HG03108 (cell line): ENCODE measurements around the gene CLTCL1.
"Not testable (repeated sequence)": the region's sequence is repeated elsewhere in the genome, so short reads cannot be mapped to it uniquely, and the experiment has no call there.

Experiments used
- ATAC-seq: cut with Tn5 transposase; IDR thresholded peaks from one replicate; pipeline ENCODE4 v1.9.1; 2021; ENCODE audit warnings: moderate library complexity; ENCODE audit not compliant: unreplicated experiment

CLTCL1 gene

GRCh38 chr22:19177164-19178064 lies 114.1 kb downstream of the CLTCL1 start:
- ATAC-seq: no peak

DNA sequence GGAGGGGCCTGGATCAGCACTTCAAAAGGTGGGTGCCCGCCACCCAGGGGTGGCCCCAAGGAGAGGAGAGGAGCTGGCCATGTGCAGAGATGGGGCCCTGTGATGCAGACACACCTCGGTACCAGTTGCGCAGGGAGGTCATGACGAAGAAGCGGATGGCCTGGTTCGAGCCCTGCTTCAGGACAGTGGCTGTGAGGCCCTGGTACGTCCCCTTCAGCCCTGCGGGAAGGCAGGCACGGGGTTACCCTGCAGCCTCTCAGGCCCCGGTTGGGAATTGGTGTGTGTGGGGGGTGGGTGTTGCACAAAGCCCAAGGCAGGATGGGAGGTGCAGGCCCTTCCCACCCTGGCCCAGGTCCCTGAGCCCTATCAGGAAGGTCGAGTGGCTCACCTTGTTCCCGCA lies 114.8 kb downstream of the CLTCL1 start:
- no peak for ATAC-seq

- ATAC-seq: no peak
Observed at GRCh38 chr22:19176175-19176643, 115.3 kb downstream of the CLTCL1 start.

DNA sequence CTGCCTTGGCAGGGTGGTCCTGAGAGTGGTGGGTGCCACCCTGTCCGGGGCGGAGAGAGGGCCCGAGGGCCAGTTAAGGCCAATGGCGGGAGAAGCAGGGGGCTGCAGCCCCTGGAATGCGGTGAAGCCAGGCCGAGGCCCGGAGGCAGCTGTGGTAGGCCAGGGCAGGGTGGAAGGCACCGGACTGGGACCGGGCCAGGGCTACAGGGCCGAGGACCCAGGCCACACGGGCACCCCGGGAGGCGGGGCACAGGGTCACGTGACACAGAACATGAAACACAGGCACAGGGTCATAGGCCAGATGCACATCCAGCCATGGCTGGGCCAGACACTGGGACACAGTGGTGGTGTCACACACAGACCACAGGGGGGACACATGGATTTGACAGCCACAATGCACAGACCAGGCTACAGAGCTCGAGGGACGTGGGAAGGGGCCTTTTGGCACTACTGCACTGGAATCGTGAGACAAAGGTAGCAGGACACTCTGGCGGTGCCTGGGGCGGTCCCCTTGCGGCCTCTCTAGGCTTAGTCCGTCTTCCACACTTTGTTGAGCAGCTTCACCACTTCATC lies 115.8 kb downstream of the CLTCL1 start:
- no peak for ATAC-seq

DNA sequence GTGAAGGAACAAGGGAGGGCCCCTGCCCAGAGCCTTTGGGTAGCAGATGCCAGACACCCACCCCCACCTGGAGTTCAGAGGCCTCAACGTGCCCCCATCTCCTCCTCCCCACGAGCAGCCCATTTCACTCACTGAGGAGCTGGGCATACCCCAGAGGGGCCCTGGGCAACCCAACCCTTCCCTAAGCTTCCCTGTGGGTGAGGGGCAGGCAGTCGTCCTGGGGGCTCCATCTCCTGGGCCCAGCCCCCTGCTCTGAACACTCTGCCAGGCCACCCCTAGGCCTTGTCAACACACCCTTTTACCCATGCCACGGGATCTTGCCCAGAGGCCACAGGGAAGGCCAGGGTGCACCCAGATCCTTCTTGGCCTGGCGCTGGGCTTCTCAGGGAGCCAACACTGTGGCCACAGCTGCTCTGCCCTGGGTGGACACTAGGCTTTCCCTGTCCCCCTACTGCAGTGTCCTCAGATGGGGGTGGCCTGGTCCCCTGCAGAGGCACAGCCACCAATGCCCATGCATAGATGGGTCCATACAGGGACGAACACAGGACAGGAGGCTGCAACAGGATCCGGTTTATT lies 116.4 kb downstream of the CLTCL1 start:
- no peak for ATAC-seq

GRCh38 chr22:19174106-19175025 lies 117.2 kb downstream of the CLTCL1 start:
- ATAC-seq: no peak

GRCh38 chr22:19173047-19174035 lies 118.2 kb downstream of the CLTCL1 start:
- no peak for ATAC-seq

GRCh38 chr22:19172213-19173046 lies 119.1 kb downstream of the CLTCL1 start:
- ATAC-seq: no peak

GRCh38 chr22:19169947-19170318 lies 121.6 kb downstream of the CLTCL1 start:
- no peak for ATAC-seq

DNA sequence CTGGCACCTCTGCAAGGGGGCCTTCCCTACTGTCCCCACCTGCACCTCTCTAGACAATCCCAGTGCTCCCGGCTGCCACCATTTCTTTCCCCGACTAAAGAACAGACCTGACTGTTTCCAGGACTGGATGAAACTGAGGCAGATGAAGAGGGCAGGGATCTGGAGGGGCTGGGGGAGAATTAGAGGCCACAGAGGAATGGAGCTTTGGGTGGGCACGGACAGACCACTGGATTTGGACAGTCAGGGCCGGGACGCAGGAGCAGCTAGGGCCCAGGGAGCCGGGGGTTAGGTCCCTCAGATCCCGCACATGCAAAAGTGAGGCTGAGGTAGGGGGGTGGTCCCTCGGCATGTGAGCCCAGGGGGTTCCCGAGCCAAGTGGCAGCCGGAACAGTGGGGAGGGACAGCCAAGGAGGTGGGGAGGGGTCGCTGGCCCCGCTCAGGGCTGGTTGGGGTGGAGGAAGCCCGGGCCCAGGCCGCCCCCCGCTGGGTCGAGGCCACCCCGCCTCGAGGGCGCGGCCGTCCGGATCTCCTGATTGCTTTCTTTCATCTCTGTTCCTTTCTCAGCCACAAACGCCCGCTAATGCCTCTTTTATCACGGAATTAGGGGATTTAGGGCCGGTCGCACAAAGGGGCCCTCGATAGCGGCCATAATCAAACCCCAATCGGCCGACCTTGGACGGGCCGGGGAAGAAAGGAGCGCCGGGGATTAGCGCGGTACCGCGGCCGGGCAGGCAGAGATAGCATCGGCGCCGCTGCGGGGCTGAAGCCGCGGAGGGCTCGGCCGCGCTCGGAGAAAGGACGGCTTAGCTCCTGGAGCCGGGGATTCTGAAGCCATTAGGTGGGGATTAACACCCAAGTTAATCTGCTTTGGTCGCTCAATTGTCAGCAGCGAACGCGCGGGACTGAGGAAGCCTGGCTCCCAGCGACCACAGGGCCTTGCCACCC lies 122.2 kb downstream of the CLTCL1 start:
- no peak for ATAC-seq

DNA sequence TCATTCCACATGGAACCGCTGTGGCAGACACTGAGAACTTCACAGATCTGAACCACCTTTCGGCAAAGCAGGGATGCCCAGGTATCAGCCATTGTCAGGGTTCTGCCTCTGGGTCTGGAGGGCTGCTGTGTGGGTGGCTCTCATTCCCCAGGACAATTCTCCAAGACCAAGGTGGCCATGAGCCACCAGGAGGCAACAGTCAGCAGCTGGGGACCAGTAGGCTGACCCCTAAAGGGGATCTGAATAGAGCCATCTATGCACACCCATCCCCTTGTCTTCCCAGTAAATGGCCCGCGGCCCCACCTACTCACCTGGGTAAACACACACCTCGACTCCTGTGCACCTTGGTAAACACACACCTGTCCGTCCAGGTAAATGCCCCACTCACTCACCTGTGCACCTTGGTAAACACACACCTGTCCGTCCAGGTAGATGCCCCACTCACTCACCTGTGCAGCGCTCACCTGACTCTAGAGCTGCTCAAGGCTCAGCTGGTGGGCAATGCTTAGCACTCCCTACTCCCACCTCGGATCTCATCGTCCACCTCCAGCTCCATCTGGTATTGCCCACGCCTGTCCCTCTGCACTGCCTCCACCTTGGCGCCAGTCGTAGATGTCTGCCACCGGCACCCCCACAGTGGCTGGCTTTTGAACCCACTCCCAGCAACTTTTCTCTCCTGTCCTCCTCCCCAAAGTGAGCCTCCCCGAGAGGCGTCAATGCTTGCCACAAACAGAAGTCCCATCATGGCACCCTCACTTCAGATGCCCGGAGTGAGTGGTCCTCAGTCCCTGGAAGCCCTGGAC lies 123.2 kb downstream of the CLTCL1 start:
- no peak for ATAC-seq

DNA sequence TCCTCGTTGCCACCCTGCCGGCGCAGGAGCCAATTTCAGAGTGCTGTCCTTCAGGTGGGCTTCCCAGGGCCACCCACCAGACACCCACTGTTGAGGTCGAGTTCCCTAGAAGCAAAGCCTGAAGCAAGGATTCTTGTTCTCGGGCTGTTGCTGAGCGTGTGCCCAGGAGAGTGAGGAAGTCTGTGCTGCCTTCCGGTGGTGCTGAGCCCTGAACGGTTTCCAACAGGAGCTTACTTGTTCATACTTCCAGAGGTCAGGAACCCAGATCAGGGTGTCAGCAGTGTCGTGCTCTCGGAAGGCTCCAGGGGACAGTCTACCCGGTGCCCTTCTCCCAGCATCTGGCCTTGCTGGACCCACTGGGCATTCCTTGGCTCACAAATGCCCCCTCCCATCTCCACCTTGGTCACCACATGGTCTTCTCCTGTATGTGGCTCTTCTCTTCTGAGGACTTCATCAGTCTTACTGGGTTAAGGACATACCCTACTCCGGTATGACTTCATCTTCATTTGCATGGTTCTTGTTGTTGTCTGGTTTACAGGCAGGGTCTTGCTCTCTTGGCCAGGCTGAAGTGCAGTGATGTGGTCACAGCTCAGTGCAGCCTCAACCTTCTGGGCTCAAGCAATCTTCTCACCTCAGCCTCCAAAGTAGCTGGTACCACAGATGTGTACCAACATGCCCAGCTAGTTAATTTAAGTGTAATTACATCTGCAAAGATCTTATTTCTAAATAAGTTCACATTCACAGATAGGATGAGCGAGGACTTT lies 124.2 kb downstream of the CLTCL1 start:
- ATAC-seq: no peak

- no peak for ATAC-seq
Observed at GRCh38 chr22:19166421-19166820, 125.1 kb downstream of the CLTCL1 start.

GRCh38 chr22:19164425-19164824 lies 127.1 kb downstream of the CLTCL1 start:
- no peak for ATAC-seq

DNA sequence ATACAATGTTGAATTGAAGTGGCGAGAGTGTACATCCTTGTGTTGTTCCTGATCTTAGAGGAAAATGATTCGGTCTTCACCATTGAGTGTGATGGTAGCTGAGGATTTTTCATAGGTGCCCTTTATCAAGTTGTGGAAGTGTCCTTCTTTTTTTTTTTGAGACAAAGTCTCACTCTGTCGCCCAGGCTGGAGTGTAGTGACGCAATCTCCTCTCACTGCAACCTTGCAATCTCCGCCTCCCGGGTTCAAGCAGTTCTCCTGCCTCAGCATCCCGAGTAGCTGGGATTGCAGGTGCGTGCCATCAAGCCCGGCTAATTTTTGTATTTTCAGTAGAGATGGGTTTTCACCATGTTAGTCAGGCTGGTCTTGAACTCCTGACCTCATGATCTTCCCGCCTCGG lies 132.9 kb downstream of the CLTCL1 start:
- ATAC-seq: not testable (repeated sequence)

- ATAC-seq: not testable (repeated sequence)
Observed at GRCh38 chr22:19156109-19156508, 135.4 kb downstream of the CLTCL1 start.
